Right ventricle myocardium inferior (tissue), 1 donor: ENCODE data around the gene IL17B. TPM values are rescaled to one million over a fixed set of nuclear protein-coding genes. Genes with fewer than 3 reads are reported as not detected.

Source experiments
- ATAC-seq: fragments of 200-7000 bp; cut with Tn5 transposase; one replicate; pipeline ENCODE4 v1.9.1; 2020; ENCODE audit warnings: mild to moderate bottlenecking, moderate library complexity
- DNase-seq: peaks from one replicate; pipeline ENCODE4 v3.0.0; 2021; ENCODE audit errors: missing footprints
- intact Hi-C: fragments of 100-400 bp; cut with DNase I; formaldehyde crosslinking; loops from one replicate; pipeline ENCODE4 v1.11.0; 2022
- long read RNA-seq: library from polyadenylated mRNA; unstranded; transcript quantifications from one replicate; pipeline ENCODE4 v2.0.0, GENCODE V29; 2021
- total RNA-seq: library from RNA; stranded (reverse); fragmentation: NEBNext Ultra II Directional; extraction: Animal tissue kit (Norgen Biotek cat#: 25700); gene quantifications from one replicate; pipeline ENCODE4 v1.2.1, GENCODE V29; 2021
- donor health status: DM: no; HTN: yes; CAD: no; lungs with severe emphysema.

Gene IL17B, protein sequence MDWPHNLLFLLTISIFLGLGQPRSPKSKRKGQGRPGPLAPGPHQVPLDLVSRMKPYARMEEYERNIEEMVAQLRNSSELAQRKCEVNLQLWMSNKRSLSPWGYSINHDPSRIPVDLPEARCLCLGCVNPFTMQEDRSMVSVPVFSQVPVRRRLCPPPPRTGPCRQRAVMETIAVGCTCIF
- total RNA-seq = not detected
- long read RNA-seq = 0 reads

- intact Hi-C loops = no loop called here
- DNase-seq (no peak), ATAC-seq (no peak)
Observed at GRCh38 chr5:149379177-149379761, at the start of gene IL17B. TSS of gene IL17B (minus strand) at chr5:149379292. CDS start at chr5:149379225, 67 bp downstream.

DNA sequence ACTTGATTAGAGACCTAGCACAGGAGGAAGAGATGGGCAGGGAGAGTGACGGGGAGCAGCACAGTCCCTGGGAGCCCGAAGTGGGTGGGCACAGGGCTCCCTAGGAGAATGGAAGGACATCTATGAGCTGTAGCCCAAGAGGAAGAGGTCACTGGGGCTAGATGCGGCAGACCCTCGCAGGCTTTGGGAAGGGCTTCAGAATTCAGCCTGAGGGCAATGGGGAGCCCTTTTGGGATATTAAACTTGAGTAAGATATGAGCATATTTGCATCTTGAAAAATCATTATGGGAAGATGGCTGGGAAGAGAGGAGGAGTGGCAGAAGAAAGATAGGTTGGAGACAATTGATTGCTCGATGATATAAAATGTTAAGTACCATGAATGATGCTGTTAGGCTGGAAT lies 48.9 kb upstream of the IL17B start:
- ATAC-seq (no peak), DNase-seq (no peak)
- intact Hi-C loops = no loop called here

- no peak for ATAC-seq
- intact Hi-C loops = no loop called here
Observed at GRCh38 chr5:149427374-149427773, 48.3 kb upstream of the IL17B start.

GRCh38 chr5:149426931-149427330 lies 47.8 kb upstream of the IL17B start:
- DNase-seq (peak; percentile 45), ATAC-seq (no peak)
- intact Hi-C loops = no loop called here

More at GRCh38 chr5:149427374-149427773, 48.3 kb upstream of the IL17B start:
- no peak for DNase-seq

DNA sequence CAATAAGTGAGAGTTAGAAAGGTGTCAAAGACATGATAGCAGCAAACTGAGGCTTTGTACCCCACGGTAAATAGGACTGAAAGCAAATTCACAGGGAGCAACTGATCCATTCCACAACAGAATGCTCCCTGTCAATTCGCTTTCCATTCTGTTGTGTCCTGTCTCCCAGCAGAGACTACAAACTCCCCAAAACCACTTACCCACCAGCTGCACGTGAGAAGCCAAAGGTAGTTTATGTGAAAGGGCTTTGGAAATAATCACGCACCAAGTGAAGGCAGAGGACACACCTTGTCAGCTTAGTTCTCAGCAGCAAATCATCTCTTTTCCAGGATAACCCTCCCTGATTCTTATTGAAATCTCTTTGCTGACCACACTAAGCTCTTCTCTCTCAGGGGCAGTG lies 46.6 kb upstream of the IL17B start:
- DNase-seq (no peak), ATAC-seq (no peak)
- intact Hi-C loops = no loop called here

- ATAC-seq (peak; percentile 31), DNase-seq (no peak)
- intact Hi-C loops = no loop called here
Observed at GRCh38 chr5:149424371-149425315, 45.6 kb upstream of the IL17B start.

DNA sequence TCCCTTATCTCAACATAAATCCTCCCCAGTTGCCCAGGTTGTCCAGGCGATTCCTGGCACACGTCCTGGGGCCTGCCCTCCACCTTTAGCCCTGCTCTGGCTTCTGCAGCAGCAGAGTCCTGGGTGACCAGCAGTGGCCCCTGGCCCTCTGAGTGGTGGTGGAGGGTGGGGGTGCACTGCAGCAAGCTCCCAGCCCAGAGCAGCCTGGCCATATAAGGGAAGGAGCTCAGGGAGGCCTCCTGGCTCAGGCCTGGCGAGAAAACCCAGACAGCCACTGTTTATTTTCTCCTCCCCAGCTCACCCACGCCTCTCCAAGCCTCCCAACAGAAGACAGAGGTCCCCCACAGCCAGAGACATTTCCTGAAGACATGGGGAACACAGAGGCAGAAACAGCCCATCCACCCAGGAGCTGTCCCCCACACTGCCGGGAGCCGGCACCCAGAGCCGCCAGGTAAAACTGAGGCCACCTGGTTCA lies 44.7 kb upstream of the IL17B start:
- ATAC-seq (peak; percentile 77), DNase-seq (no peak)
- intact Hi-C loops = loop anchor here (2.0 kb wide), 1 partner anchor 41 kb away; no protein-coding TSS in a partner anchor

DNA sequence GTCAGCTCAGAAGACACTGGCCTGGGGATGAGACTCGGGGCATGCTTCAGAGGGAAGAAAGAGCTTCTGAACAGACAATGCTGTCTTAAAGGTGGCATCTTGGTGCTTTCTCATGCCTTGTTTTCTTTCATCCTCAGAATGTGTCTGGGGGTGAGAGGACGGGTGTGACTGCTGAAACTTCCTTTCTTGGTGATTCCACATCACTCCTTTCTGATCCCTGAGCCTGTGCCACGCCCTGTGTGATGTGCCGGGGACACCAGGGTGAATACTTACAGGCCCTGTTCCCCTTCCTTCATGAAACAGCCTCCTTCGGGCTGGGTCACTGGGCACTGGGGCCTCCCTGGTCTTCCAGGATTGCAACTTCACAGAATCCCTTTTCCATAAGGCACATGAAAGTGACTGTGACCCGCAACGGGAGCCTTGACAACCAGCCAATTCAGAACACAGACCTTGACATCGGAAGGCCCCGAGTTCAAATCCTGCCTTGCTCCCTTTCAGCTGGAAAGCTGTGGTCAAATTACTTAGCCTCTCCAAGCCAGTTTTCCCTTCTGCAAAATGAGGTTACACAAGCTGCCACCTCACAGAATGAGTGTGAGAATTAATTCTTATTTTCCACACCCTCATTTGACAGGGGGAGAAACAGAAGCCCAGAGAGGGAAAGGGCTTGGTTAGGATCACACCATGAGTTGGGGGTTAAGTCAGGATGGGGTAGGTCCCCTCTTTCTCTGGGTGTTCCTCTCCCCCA lies 44.1 kb upstream of the IL17B start:
- intact Hi-C loops = loop anchor here (2.0 kb wide), 1 partner anchor 40 kb away; no protein-coding TSS in a partner anchor
- DNase-seq = no peak
- no peak for ATAC-seq

DNA sequence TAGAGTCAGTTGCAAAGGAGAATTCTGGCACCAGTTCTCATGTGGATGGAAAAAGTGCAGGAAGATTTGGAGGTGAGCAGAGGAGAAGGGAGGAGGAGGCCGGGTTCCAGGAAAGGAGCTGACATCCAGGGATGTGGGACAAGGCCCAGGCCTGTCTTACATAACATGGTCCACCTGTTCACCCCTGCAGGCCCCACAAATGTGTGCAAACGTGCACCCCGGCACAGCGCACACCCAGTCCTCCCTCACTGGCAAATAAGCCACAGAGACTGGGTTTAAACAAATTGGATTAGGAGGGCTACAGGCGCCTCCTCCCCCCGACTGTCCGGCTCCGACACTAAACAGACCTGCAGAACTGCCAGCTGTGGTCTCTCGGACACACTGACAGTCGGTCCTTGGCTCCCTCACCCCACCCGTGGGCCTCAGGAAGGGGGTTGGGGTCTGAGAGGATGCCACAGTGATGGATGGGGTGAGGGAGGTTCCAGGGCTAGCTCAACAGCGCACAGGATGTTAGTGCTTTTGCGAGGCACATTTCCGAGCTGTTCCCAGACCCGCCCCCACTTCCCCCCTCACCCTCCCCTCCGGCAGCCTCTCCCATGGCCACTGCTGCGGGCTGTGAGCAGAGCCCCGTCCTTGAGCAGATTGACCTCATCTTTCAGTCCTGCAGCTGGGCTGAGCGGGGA lies 43.4 kb upstream of the IL17B start:
- peak; percentile 84 for DNase-seq
- intact Hi-C loops = loop anchor here (2.0 kb wide), 1 partner anchor 40 kb away; no protein-coding TSS in a partner anchor

DNA sequence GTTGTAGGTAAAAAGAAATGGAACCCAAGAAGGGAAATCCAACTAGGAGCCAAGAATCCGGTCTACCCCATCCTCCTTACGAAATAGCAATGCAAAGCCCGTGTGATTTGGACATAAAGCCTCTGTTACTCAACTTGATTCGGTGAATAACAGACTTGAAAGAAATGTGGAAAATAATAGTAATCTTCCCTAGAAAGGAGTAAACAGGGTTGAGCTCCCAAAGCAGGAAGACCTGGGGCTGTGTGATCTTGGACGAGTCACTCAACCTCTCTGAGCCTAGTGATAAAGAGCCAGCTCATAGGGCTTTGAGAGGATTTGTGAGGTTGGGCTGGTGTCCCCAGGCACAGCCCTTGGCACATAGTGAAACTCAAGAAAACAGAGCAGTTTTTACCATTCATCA lies 42.7 kb upstream of the IL17B start:
- intact Hi-C loops = loop anchor here (2.0 kb wide), 1 partner anchor 39 kb away; no protein-coding TSS in a partner anchor
- DNase-seq = no peak
- no peak for ATAC-seq

More for the DNA sequence above, 43.4 kb upstream of the IL17B start:
- ATAC-seq = peak; percentile 72

- intact Hi-C loops = no loop called here
- ATAC-seq (no peak), DNase-seq (no peak)
Observed at GRCh38 chr5:149421372-149421685, 42.2 kb upstream of the IL17B start.

DNA sequence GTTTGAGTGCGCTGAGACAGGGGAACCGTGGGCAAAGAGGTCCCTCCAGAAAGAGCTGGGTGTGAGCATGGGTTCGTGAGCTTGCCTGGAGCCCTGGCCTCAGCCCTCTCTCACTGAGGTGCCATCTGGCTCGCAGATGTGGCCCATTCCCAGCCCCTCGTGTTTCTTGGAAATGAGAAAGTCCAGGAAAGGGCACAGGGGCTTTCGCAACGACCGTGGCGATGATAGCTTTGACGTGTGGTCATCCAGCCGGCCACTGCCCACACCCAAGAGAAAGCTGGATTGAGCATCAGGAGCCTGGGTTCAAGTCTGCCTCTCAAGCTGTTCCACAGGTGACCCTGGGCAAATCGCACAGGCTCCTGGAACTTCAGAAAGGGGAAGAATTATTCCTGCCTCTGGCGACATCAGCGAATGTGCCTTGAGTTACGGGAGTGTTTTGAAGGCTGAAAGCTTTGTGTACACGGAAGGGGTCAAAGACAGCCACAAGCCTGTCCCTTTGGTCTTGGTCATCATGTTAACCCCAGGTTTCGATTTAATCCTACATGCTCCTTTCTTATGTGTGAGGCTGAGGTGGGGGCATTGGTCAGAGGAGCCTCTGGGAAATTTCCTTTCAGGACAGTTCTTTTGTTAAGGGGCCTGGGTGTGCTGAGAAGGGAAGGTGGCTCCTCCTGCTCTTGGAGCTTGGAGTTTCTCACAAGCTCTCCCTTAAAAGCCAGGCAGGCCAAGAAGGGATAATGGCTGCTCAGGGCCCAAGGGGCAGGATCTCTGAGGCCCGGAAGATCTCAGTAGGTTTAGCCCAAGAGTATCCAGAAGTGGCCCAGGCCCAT lies 41.7 kb upstream of the IL17B start:
- no peak for DNase-seq
- no peak for ATAC-seq
- intact Hi-C loops = no loop called here

- intact Hi-C loops = no loop called here
- DNase-seq (no peak), ATAC-seq (peak; percentile 15)
Observed at GRCh38 chr5:149419859-149420544, 40.9 kb upstream of the IL17B start.

GRCh38 chr5:149419532-149419858 lies 40.4 kb upstream of the IL17B start:
- ATAC-seq (no peak), DNase-seq (no peak)
- intact Hi-C loops = no loop called here

DNA sequence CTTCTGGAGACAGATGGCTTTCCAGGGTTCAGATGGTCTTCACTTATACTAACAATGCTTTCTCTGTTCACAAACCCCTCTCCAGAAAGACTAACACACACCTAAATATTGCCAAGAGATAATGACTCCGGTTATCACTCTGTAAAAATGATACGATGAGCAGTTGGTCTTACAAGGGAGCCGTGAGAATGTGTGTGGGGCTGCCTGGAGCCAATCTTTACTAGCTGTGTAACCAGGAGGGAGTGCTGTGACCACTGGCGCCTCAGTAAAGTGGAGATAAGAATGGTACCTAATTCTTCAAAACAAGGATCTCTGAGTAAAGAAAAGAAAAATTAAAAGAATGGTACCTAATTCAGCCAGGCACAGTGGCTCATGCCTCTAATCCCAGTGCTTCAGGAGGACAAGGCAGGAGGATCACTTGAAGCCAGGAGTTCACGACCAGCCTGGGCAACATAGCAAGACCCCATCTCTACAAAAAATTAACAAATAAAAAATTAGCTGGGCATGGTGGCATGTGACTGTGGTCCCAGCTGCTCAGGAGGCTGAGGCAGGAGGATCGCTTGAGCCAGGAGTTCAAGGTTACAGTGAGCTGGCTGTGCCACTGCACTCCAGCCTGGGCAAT lies 39.9 kb upstream of the IL17B start:
- ATAC-seq = no peak
- intact Hi-C loops = no loop called here
- no peak for DNase-seq

- intact Hi-C loops = no loop called here
- no peak for DNase-seq
- no peak for ATAC-seq
Observed at GRCh38 chr5:149417711-149418368, 38.7 kb upstream of the IL17B start.
